Left lung (tissue), 10 donors: ENCODE measurements around the gene RNF224. TPM values are rescaled to one million over a fixed set of nuclear protein-coding genes. Genes with fewer than 3 reads are reported as not detected.

Experiments
- ATAC-seq: fragments of 200-7000 bp; cut with Tn5 transposase; one replicate; pipeline ENCODE4 v1.9.1; 2020; ENCODE audit warnings: moderate library complexity
- DNase-seq, 4 donors: peaks; one replicate each; pipeline ENCODE4 v3.0.0-alpha.2; 2013 to 2020
- H3K27ac ChIP-seq, 2 donors: fragments of 200-600 bp; sonication (generic) in 1 of 2; one replicate each; pipeline versions ENCODE4 v1.5.0 to v1.8.0; 2020 to 2021
- H3K27me3 ChIP-seq, 2 donors: fragments of 200-600 bp; sonication (generic) in 1 of 2; one replicate each; pipeline versions ENCODE4 v1.5.0 to v1.8.0; 2020 to 2021
- H3K36me3 ChIP-seq, 2 donors: fragments of 200-600 bp; sonication (generic) in 1 of 2; one replicate each; pipeline versions ENCODE4 v1.5.0 to v1.8.0; 2020 to 2021
- H3K4me1 ChIP-seq, 2 donors: fragments of 200-600 bp; one replicate each; pipeline ENCODE4 v1.8.0; 2021
- H3K4me3 ChIP-seq, 2 donors: fragments of 200-600 bp; sonication (generic) in 1 of 2; one replicate each; pipeline versions ENCODE4 v1.5.0 to v1.8.0; 2020 to 2021; ENCODE audit warnings: mild to moderate bottlenecking in 1 of 2
- H3K9me3 ChIP-seq, 2 donors: fragments of 200-600 bp; sonication (generic) in 1 of 2; one replicate each; pipeline versions ENCODE4 v1.5.0 to v1.8.0; 2020 to 2021
- CTCF ChIP-seq, 2 donors: fragments of 200-600 bp; sonication (generic) in 1 of 2; IDR thresholded peaks; one replicate each; pipeline versions ENCODE4 v1.5.0 to v1.8.0; 2021; ENCODE audit warnings: antibody characterized with exemption in 2 of 2
- intact Hi-C, 2 donors: fragments of 100-400 bp; cut with DNase I; formaldehyde crosslinking; loops; one replicate each; pipeline versions ENCODE4 v1.11.2 to v1.14.2; 2022
- polyA plus RNA-seq, 6 donors: library from polyadenylated mRNA; unstranded; fragments of 120-200 nt; gene quantifications; one replicate each; pipeline ENCODE4 v1.2.1, GENCODE V29; 2013; ENCODE audit not compliant: insufficient read length in 6 of 6
- total RNA-seq, 2 donors: library from RNA; stranded (reverse); fragmentation: NEBNext Ultra II Directional; extraction: Animal tissue kit (Norgen Biotek cat#: 25700); gene quantifications; one replicate each; pipeline ENCODE4 v1.2.1, GENCODE V29; 2021
- donor health status: DM: no; HTN: yes; CAD: no.
- donor health status: DM: no; HTN: no; CAD: no.

Gene RNF224
- total and polyA plus RNA-seq, 8 donors = 0.15 to 4.8 (median 2.6) TPM

GRCh38 chr9:137195525-137196220 is 31.6 kb upstream of the RNF224 start:
- no peak overlapping the region for H3K4me3 ChIP-seq
- DNase-seq = no peak
- TF ChIP-seq CTCF (IDR thresholded peaks at IDR 0.05) = no peak
- H3K36me3 ChIP-seq = peaks cover 0 to 17% of the 10 kb centered on the region in 2 donors
- H3K4me1 ChIP-seq = peaks cover 12 to 42% of the 10 kb centered on the region in 2 donors
- intact Hi-C loops = no loop called here
- no peaks in the 10 kb centered on the region for H3K9me3 ChIP-seq
- peaks cover 0 to 5% of the 10 kb centered on the region in 2 donors for H3K27me3 ChIP-seq
- no peak for ATAC-seq
- H3K27ac ChIP-seq = no peak overlapping the region

GRCh38 chr9:137198051-137198901 is 29.0 kb upstream of the RNF224 start:
- H3K4me3 ChIP-seq = peak overlapping the region; percentile 7 to 55
- intact Hi-C loops = no loop called here
- peak; percentile 43 for ATAC-seq
- peak in 1 of 4 donors; percentile 74 for DNase-seq
- H3K27me3 ChIP-seq = peaks cover 0 to 5% of the 10 kb centered on the region in 2 donors
- TF ChIP-seq CTCF (IDR thresholded peaks at IDR 0.05) = no peak
- H3K27ac ChIP-seq = peak overlapping the region; percentile 37 to 58
- H3K36me3 ChIP-seq = no peaks in the 10 kb centered on the region
- H3K9me3 ChIP-seq = no peaks in the 10 kb centered on the region
- H3K4me1 ChIP-seq = peaks cover 12 to 62% of the 10 kb centered on the region in 2 donors

- peak overlapping the region; percentile 41 to 55 for H3K4me3 ChIP-seq
- no peak for TF ChIP-seq CTCF (IDR thresholded peaks at IDR 0.05)
- DNase-seq = no peak
- intact Hi-C loops = no loop called here
- ATAC-seq = peak; percentile 5
- H3K36me3 ChIP-seq = no peaks in the 10 kb centered on the region
- H3K9me3 ChIP-seq = no peaks in the 10 kb centered on the region
- H3K27me3 ChIP-seq = peaks cover 0 to 5% of the 10 kb centered on the region in 2 donors
- H3K4me1 ChIP-seq = peaks cover 15 to 68% of the 10 kb centered on the region in 2 donors
- H3K27ac ChIP-seq = peak overlapping the region; percentile 31 to 58
These were observed 28.4 kb upstream of the RNF224 start for GRCh38 chr9:137198902-137199283.

- peaks cover 21 to 75% of the 10 kb centered on the region in 2 donors for H3K4me1 ChIP-seq
- no peak for DNase-seq
- H3K27me3 ChIP-seq = peaks cover 0 to 5% of the 10 kb centered on the region in 2 donors
- peak overlapping the region; percentile 41 to 55 for H3K4me3 ChIP-seq
- no peak for ATAC-seq
- H3K9me3 ChIP-seq = no peaks in the 10 kb centered on the region
- TF ChIP-seq CTCF (IDR thresholded peaks at IDR 0.05) = no peak
- H3K27ac ChIP-seq = peak overlapping the region in 1 of 2 donors; percentile 31
- intact Hi-C loops = no loop called here
- no peaks in the 10 kb centered on the region for H3K36me3 ChIP-seq
These were observed 27.7 kb upstream of the RNF224 start for GRCh38 chr9:137199411-137200121.
